Anterior cingulate cortex (tissue), 58 donors: ENCODE data around the gene TMEM117.

Experiments
- DNase-seq, 58 donors: peaks; one replicate each; lab custom pipeline; 2025; lab: John Stamatoyannopoulos, UW

The TMEM117 gene

GRCh38 chr12:43835656-43836474 lies at the start of gene TMEM117:
Gene TMEM117, plus strand, starts transcription at chr12:43836081.
- DNase-seq, result peak in 54 of 58 donors; percentile 12 to 82 (median 52)

- DNase-seq, result no peak
Measured at GRCh38 chr12:43786899-43787693, 48.8 kb upstream of the TMEM117 start.

- DNase-seq, result no peak
Measured at GRCh38 chr12:43789941-43790340, 45.9 kb upstream of the TMEM117 start.

- DNase-seq, result no peak
Measured at GRCh38 chr12:43795716-43796280, 40.1 kb upstream of the TMEM117 start.

GRCh38 chr12:43797561-43798217 lies 38.2 kb upstream of the TMEM117 start:
- DNase-seq, result no peak

GRCh38 chr12:43805149-43805859 lies 30.6 kb upstream of the TMEM117 start:
- DNase-seq, result no peak

GRCh38 chr12:43805860-43806736 lies 29.8 kb upstream of the TMEM117 start, which contains the start of gene TWF1:
Gene TWF1, minus strand, starts transcription at chr12:43806317. Its CDS starts 72 bp downstream, at chr12:43806245.
- peak; percentile 3 to 90 (median 80) for DNase-seq

GRCh38 chr12:43806737-43807072 lies 29.2 kb upstream of the TMEM117 start:
- no peak for DNase-seq

- DNase-seq, result no peak
Measured at GRCh38 chr12:43807386-43807785, 28.5 kb upstream of the TMEM117 start.

GRCh38 chr12:43812057-43812456 lies 23.8 kb upstream of the TMEM117 start:
- no peak for DNase-seq

- DNase-seq, result no peak
Measured at GRCh38 chr12:43812926-43813325, 23.0 kb upstream of the TMEM117 start.

- DNase-seq, result no peak
Measured at GRCh38 chr12:43815416-43815815, 20.5 kb upstream of the TMEM117 start.

- no peak for DNase-seq
Measured at GRCh38 chr12:43816168-43816567, 19.7 kb upstream of the TMEM117 start.

GRCh38 chr12:43824207-43824775 lies 11.6 kb upstream of the TMEM117 start:
- no peak for DNase-seq

GRCh38 chr12:43826681-43827080 lies 9.2 kb upstream of the TMEM117 start:
- no peak for DNase-seq

- no peak for DNase-seq
Measured at GRCh38 chr12:43827093-43827492, 8.8 kb upstream of the TMEM117 start.

GRCh38 chr12:43832463-43833168 lies 3.3 kb upstream of the TMEM117 start:
- DNase-seq, result no peak

GRCh38 chr12:43835264-43835655 lies 621 bp upstream of the TMEM117 start:
- peak in 1 of 58 donors; percentile 42 for DNase-seq
